Measurements from ENCODE around the gene LIPA.

DNA sequence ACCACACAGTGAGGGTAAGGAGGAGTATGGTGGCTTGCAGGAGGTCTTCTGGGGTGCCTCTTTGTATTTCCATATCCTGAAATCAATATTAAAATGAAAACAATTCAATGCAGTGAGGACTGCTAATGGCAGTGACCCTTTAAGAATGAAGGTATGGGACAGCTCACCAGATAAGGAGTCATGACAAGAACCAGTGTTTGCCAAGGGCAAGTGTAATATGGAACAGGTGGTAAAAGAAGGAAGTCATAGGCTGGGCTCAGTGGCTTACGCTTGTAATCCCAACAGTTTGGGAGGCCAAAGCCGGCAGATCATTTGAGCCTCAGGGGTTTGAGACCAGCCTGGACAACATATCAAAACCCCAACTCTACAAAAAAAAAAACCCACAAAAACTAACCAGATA lies 20.0 kb upstream of the LIPA start:
- TF ChIP-seq, protein P1, sequence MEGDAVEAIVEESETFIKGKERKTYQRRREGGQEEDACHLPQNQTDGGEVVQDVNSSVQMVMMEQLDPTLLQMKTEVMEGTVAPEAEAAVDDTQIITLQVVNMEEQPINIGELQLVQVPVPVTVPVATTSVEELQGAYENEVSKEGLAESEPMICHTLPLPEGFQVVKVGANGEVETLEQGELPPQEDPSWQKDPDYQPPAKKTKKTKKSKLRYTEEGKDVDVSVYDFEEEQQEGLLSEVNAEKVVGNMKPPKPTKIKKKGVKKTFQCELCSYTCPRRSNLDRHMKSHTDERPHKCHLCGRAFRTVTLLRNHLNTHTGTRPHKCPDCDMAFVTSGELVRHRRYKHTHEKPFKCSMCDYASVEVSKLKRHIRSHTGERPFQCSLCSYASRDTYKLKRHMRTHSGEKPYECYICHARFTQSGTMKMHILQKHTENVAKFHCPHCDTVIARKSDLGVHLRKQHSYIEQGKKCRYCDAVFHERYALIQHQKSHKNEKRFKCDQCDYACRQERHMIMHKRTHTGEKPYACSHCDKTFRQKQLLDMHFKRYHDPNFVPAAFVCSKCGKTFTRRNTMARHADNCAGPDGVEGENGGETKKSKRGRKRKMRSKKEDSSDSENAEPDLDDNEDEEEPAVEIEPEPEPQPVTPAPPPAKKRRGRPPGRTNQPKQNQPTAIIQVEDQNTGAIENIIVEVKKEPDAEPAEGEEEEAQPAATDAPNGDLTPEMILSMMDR (IDR thresholded peaks at IDR 0.05): no peak
- TF ChIP-seq, protein P2, sequence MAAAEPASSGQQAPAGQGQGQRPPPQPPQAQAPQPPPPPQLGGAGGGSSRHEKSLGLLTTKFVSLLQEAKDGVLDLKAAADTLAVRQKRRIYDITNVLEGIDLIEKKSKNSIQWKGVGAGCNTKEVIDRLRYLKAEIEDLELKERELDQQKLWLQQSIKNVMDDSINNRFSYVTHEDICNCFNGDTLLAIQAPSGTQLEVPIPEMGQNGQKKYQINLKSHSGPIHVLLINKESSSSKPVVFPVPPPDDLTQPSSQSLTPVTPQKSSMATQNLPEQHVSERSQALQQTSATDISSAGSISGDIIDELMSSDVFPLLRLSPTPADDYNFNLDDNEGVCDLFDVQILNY (CRISPR knock-in tag; IDR thresholded peaks at IDR 0.05): no peak
- TF ChIP-seq, protein P3, sequence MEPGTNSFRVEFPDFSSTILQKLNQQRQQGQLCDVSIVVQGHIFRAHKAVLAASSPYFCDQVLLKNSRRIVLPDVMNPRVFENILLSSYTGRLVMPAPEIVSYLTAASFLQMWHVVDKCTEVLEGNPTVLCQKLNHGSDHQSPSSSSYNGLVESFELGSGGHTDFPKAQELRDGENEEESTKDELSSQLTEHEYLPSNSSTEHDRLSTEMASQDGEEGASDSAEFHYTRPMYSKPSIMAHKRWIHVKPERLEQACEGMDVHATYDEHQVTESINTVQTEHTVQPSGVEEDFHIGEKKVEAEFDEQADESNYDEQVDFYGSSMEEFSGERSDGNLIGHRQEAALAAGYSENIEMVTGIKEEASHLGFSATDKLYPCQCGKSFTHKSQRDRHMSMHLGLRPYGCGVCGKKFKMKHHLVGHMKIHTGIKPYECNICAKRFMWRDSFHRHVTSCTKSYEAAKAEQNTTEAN (CRISPR knock-in tag; IDR thresholded peaks at IDR 0.05): no peak
- TF ChIP-seq ELF4 (CRISPR knock-in tag; IDR thresholded peaks at IDR 0.05; ENCODE audit: low read depth): no peak
- TF ChIP-seq CREB1 (CRISPR knock-in tag; IDR thresholded peaks at IDR 0.05): no peak
